IPS DF 6.9 (cell line): ENCODE data around the gene YTHDF1.
"Not testable (repeated sequence)": the region's sequence is repeated elsewhere in the genome, so short reads cannot be mapped to it uniquely, and the experiment has no call there.

Experiments
- DNase-seq: peaks from one replicate; pipeline ENCODE4 v3.0.0-alpha.2; 2013; ENCODE audit warnings: low read depth, low spot score
- H3K27ac ChIP-seq: one replicate; pipeline ENCODE4 v1.5.1; 2013; ENCODE audit warnings: low read length, control low read depth
- H3K27me3 ChIP-seq: 2 replicates; pipeline ENCODE4 v1.6.1; 2013; ENCODE audit warnings: mild to moderate bottlenecking, low read length; ENCODE audit not compliant: control insufficient read depth, insufficient read depth
- H3K36me3 ChIP-seq: 2 replicates; pipeline ENCODE4 v1.6.1; 2013; ENCODE audit warnings: low read length; ENCODE audit not compliant: control insufficient read depth, insufficient read depth
- H3K4me1 ChIP-seq: 2 replicates; pipeline ENCODE4 v1.6.1; 2013; ENCODE audit warnings: low read length; ENCODE audit not compliant: control insufficient read depth, insufficient read depth
- H3K4me3 ChIP-seq: 2 replicates; pipeline ENCODE4 v1.5.1; 2013; ENCODE audit warnings: mild to moderate bottlenecking, low read length
- H3K9me3 ChIP-seq: 2 replicates; pipeline ENCODE4 v1.6.1; 2013; ENCODE audit warnings: low read length, inconsistent platforms; ENCODE audit not compliant: control insufficient read depth, insufficient read depth
- WGBS: extraction: QIAGEN DNeasy Blood & Tissue Kit; methylation state at CpG from one replicate; pipeline ENCODE4 v1.1.7; 2013; ENCODE audit warnings: mixed read lengths, missing lambda C conversion rate; ENCODE audit not compliant: insufficient read length, insufficient coverage; 5-methylcytosine and 5-hydroxymethylcytosine counted together

YTHDF1 gene

GRCh38 chr20:63163171-63163570 is 52.8 kb downstream of the YTHDF1 start:
- H3K27ac ChIP-seq, result no peak overlapping the region
- no peak for DNase-seq
- no peaks in the 10 kb centered on the region for H3K36me3 ChIP-seq
- no peak overlapping the region for H3K4me3 ChIP-seq
- H3K4me1 ChIP-seq, result no peaks in the 10 kb centered on the region
- no peaks in the 10 kb centered on the region for H3K27me3 ChIP-seq
- H3K9me3 ChIP-seq, result no peaks in the 10 kb centered on the region
- WGBS, result no CpG with 5 or more reads among the region's 6 CpGs

- Histone ChIP-seq H3K27ac (no peak overlapping the region), H3K36me3 (no peaks in the 10 kb centered on the region), H3K4me1 (no peaks in the 10 kb centered on the region), H3K4me3 (no peak overlapping the region), H3K9me3 (no peaks in the 10 kb centered on the region), H3K27me3 (no peaks in the 10 kb centered on the region)
- no CpG with 5 or more reads among the region's 19 CpGs for whole genome bisulfite sequencing
- DNase-seq, result no peak
Measured at GRCh38 chr20:63162206-63162795, 53.6 kb downstream of the YTHDF1 start.

- H3K36me3 ChIP-seq, result no peaks in the 10 kb centered on the region
- no peak overlapping the region for H3K27ac ChIP-seq
- H3K27me3 ChIP-seq, result no peaks in the 10 kb centered on the region
- no peaks in the 10 kb centered on the region for H3K4me1 ChIP-seq
- DNase-seq, result no peak
- H3K4me3 ChIP-seq, result no peak overlapping the region
- no CpG with 5 or more reads among the region's 11 CpGs for WGBS
- H3K9me3 ChIP-seq, result no peaks in the 10 kb centered on the region
Measured at GRCh38 chr20:63161176-63161651, 54.7 kb downstream of the YTHDF1 start.

GRCh38 chr20:63160641-63161175 is 55.2 kb downstream of the YTHDF1 start:
- no peak overlapping the region for H3K4me3 ChIP-seq
- H3K27me3 ChIP-seq, result no peaks in the 10 kb centered on the region
- no CpG with 5 or more reads among the region's 10 CpGs for whole genome bisulfite sequencing
- H3K36me3 ChIP-seq, result no peaks in the 10 kb centered on the region
- H3K9me3 ChIP-seq, result no peaks in the 10 kb centered on the region
- H3K27ac ChIP-seq, result no peak overlapping the region
- no peak for DNase-seq
- no peaks in the 10 kb centered on the region for H3K4me1 ChIP-seq

- H3K36me3 ChIP-seq, result no peaks in the 10 kb centered on the region
- no peaks in the 10 kb centered on the region for H3K9me3 ChIP-seq
- H3K4me3 ChIP-seq, result no peak overlapping the region
- no peak for DNase-seq
- H3K27me3 ChIP-seq, result no peaks in the 10 kb centered on the region
- H3K27ac ChIP-seq, result no peak overlapping the region
- 100% methylated on average over 1 of the region's 10 CpGs for WGBS
- H3K4me1 ChIP-seq, result no peaks in the 10 kb centered on the region
Measured at GRCh38 chr20:63159826-63160640, 55.9 kb downstream of the YTHDF1 start.

GRCh38 chr20:63159251-63159650 is 56.7 kb downstream of the YTHDF1 start:
- H3K36me3 ChIP-seq, H3K9me3 ChIP-seq, H3K27me3 ChIP-seq, H3K27ac ChIP-seq, H3K4me1 ChIP-seq, H3K4me3 ChIP-seq, DNase-seq: not testable (repeated sequence)
- no CpG with 5 or more reads among the region's 20 CpGs for WGBS

GRCh38 chr20:63158845-63159244 is 57.1 kb downstream of the YTHDF1 start:
- no peaks in the 10 kb centered on the region for H3K36me3 ChIP-seq
- H3K27ac ChIP-seq, result no peak overlapping the region
- H3K27me3 ChIP-seq, result no peaks in the 10 kb centered on the region
- H3K9me3 ChIP-seq, result no peaks in the 10 kb centered on the region
- H3K4me3 ChIP-seq, result no peak overlapping the region
- DNase-seq, result no peak
- no peaks in the 10 kb centered on the region for H3K4me1 ChIP-seq
- WGBS, result no CpG with 5 or more reads among the region's 14 CpGs

- no peaks in the 10 kb centered on the region for H3K9me3 ChIP-seq
- H3K27me3 ChIP-seq, result no peaks in the 10 kb centered on the region
- no peak overlapping the region for H3K27ac ChIP-seq
- no peak for DNase-seq
- H3K4me1 ChIP-seq, result no peaks in the 10 kb centered on the region
- WGBS, result no CpG with 5 or more reads among the region's 2 CpGs
- no peaks in the 10 kb centered on the region for H3K36me3 ChIP-seq
- no peak overlapping the region for H3K4me3 ChIP-seq
Measured at GRCh38 chr20:63158352-63158751, 57.6 kb downstream of the YTHDF1 start.

GRCh38 chr20:63157431-63157830 is 58.5 kb downstream of the YTHDF1 start:
- H3K9me3 ChIP-seq, DNase-seq, H3K36me3 ChIP-seq, H3K27ac ChIP-seq, H3K4me1 ChIP-seq, H3K4me3 ChIP-seq, H3K27me3 ChIP-seq: not testable (repeated sequence)
- WGBS, result no CpG with 5 or more reads among the region's 13 CpGs

GRCh38 chr20:63156221-63156671 is 59.7 kb downstream of the YTHDF1 start:
- H3K4me1 ChIP-seq, result no peaks in the 10 kb centered on the region
- no peaks in the 10 kb centered on the region for H3K9me3 ChIP-seq
- no peak for DNase-seq
- H3K27me3 ChIP-seq, result no peaks in the 10 kb centered on the region
- no peaks in the 10 kb centered on the region for H3K36me3 ChIP-seq
- H3K4me3 ChIP-seq, result no peak overlapping the region
- WGBS, result no CpG with 5 or more reads among the region's 12 CpGs
- H3K27ac ChIP-seq, result no peak overlapping the region
